Adrenal gland (tissue), 12 donors: ENCODE data around the gene CHDH. TPM values are rescaled to one million over a fixed set of nuclear protein-coding genes. Genes with fewer than 3 reads are reported as not detected.

ENCODE experiments used
- DNase-seq, 7 donors: peaks; one replicate each; pipeline ENCODE4 v3.0.0-alpha.2; 2019 to 2020
- H3K27ac ChIP-seq, 5 donors: fragments of 200-600 bp; sonication (generic) in 4 of 5; 1 replicate in 3 of 5; 2 replicates in 2 of 5; pipeline versions ENCODE4 v1.5.1 to v1.8.0; 2016 to 2020; ENCODE audit warnings: mild to moderate bottlenecking in 1 of 5
- H3K27me3 ChIP-seq: fragments of 200-600 bp; 2 replicates; pipeline ENCODE4 v1.8.0; 2021
- H3K36me3 ChIP-seq, 2 donors: fragments of 200-600 bp; replicated peaks in 1 of 2; 1 replicate in 1 of 2; 2 replicates in 1 of 2; pipeline versions ENCODE4 v1.5.1 to v1.8.0; 2018 to 2022
- H3K4me1 ChIP-seq, 2 donors: fragments of 200-600 bp; replicated peaks in 1 of 2; 1 replicate in 1 of 2; 2 replicates in 1 of 2; pipeline versions ENCODE4 v1.5.1 to v1.8.0; 2018 to 2021
- H3K4me3 ChIP-seq, 4 donors: fragments of 200-600 bp; sonication (generic) in 3 of 4; one replicate each; pipeline ENCODE4 v1.5.1; 2016 to 2018
- H3K9me3 ChIP-seq, 3 donors: fragments of 200-600 bp; sonication (generic) in 1 of 3; replicated peaks in 1 of 3; 1 replicate in 2 of 3; 2 replicates in 1 of 3; pipeline versions ENCODE4 v1.5.1 to v1.8.0; 2016 to 2021
- POLR2A ChIP-seq, 2 donors: fragments of 450-650 bp; IDR thresholded peaks; one replicate each; pipeline ENCODE4 v1.6.1; 2017; ENCODE audit warnings: antibody characterized with exemption in 2 of 2, mild to moderate bottlenecking in 2 of 2, moderate library complexity in 1 of 2
- WGBS, 4 donors: extraction: QIAGEN DNeasy Blood & Tissue Kit in 2 of 4; methylation state at CpG; one replicate each; pipeline versions ENCODE4 v1.1.5 to v1.1.7; 2013 to 2017; 5-methylcytosine and 5-hydroxymethylcytosine counted together
- intact Hi-C, 2 donors: fragments of 100-400 bp; cut with DNase I; formaldehyde crosslinking; loops; one replicate each; pipeline versions ENCODE4 v1.14.1 to v1.15.0; 2022 to 2023
- polyA plus RNA-seq, 3 donors: library from polyadenylated mRNA; stranded (reverse); fragments of 200-250 nt in 2 of 3; fragments of 350-450 nt in 1 of 3; fragmentation: Illumina TruSeq in 1 of 3; extraction: RNeasy Lipid Tissue Mini Kit (QIAGEN cat#74804) in 1 of 3; gene quantifications; one replicate each; pipeline ENCODE4 v1.2.3, GENCODE V29; 2013 to 2014
- total RNA-seq, 9 donors: library from RNA; depleted of rRNA in 4 of 9; stranded (reverse); fragments of >200 nt in 4 of 9; fragments of 120-200 nt in 1 of 9; fragmentation: NEBNext Ultra II Directional in 1 of 9; extraction: Animal tissue kit (Norgen Biotek cat#: 25700) in 1 of 9; gene quantifications; one replicate each; pipeline versions ENCODE4 v1.1.0 to v1.2.4, GENCODE V29; 2013 to 2023
- TF ChIP-seq, protein P1 (sequence below), 6 experiments: fragments of 450-650 bp in 4 of 6; fragments of 200-600 bp in 2 of 6; sonication (generic) in 1 of 6; IDR thresholded peaks; 1 replicate in 5 of 6; 2 replicates in 1 of 6; pipeline versions ENCODE4 v1.5.1 to v1.8.0; 2016 to 2021; ENCODE audit warnings: antibody characterized with exemption in 6 of 6, mild to moderate bottlenecking in 2 of 6, moderate library complexity in 1 of 6
- donor health status: healthy with polysubstance abuse.
- donor health status: Bipolar disorder and iron deficiency.
- donor health status: DM: yes; HTN: yes; CAD: no.
- donor health status: DM: no; HTN: no; CAD: no.
- donor health status: DM: no; HTN: no; CAD: no.
- donor health status: DM: yes; HTN: yes; CAD: no.

CHDH gene
- total and polyA plus RNA-seq, 12 donors = 0.17 to 29.6 (median 5.3) TPM

DNA sequence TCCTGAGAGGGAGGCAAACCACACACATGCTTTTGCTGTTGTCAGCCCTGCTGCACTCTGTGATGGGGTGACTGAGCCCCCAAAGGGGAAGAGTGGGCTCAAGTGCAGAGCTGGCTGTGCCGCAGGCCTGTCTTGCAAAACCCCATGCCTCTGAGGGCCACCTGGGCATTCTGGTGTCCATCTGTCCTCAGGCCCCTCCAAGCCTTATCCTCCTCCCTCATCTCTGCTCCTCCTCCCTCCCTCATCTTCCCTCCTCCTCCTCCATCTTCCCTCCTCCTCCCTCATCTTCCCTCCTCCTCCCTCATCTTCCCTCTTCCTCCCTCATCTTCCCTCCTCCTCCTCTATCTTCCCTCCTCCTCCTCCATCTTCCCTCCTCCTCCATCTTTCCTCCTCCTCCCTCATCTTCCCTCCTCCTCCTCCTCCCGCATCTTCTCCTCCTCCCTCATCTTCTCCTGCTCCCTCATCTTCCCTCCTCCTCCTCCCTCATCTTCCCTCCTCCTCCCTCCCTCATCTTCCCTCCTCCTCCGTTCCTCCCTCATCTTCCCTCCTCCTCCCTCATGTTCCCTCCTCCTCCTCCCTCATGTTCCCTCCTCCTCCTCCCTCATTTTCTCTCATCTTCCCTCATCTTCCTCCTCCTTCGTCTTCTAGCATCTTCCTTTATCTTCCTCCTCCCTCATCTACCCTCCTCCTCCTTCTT is 40.6 kb downstream of the CHDH start:
- TF ChIP-seq, protein P1, sequence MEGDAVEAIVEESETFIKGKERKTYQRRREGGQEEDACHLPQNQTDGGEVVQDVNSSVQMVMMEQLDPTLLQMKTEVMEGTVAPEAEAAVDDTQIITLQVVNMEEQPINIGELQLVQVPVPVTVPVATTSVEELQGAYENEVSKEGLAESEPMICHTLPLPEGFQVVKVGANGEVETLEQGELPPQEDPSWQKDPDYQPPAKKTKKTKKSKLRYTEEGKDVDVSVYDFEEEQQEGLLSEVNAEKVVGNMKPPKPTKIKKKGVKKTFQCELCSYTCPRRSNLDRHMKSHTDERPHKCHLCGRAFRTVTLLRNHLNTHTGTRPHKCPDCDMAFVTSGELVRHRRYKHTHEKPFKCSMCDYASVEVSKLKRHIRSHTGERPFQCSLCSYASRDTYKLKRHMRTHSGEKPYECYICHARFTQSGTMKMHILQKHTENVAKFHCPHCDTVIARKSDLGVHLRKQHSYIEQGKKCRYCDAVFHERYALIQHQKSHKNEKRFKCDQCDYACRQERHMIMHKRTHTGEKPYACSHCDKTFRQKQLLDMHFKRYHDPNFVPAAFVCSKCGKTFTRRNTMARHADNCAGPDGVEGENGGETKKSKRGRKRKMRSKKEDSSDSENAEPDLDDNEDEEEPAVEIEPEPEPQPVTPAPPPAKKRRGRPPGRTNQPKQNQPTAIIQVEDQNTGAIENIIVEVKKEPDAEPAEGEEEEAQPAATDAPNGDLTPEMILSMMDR (IDR thresholded peaks at IDR 0.05) = no peak
- no peak for TF ChIP-seq POLR2A (IDR thresholded peaks at IDR 0.05)
- intact Hi-C loops = no loop called here
- Histone ChIP-seq H3K9me3 (no peaks in the 10 kb centered on the region), H3K4me3 (no peak overlapping the region), H3K27ac (peak overlapping the region in 2 of 5 donors; percentile 77 to 83), H3K4me1 (peaks cover 10% of the 10 kb centered on the region in 2 donors), H3K27me3 (no peaks in the 10 kb centered on the region), H3K36me3 (peaks cover 0 to 28% of the 10 kb centered on the region in 2 donors)
- DNase-seq = peak in 1 of 7 donors; percentile 37
- 76 to 88% (median 80%) methylated on average over 3 to 4 of the region's 4 CpGs for WGBS, 4 donors

DNA sequence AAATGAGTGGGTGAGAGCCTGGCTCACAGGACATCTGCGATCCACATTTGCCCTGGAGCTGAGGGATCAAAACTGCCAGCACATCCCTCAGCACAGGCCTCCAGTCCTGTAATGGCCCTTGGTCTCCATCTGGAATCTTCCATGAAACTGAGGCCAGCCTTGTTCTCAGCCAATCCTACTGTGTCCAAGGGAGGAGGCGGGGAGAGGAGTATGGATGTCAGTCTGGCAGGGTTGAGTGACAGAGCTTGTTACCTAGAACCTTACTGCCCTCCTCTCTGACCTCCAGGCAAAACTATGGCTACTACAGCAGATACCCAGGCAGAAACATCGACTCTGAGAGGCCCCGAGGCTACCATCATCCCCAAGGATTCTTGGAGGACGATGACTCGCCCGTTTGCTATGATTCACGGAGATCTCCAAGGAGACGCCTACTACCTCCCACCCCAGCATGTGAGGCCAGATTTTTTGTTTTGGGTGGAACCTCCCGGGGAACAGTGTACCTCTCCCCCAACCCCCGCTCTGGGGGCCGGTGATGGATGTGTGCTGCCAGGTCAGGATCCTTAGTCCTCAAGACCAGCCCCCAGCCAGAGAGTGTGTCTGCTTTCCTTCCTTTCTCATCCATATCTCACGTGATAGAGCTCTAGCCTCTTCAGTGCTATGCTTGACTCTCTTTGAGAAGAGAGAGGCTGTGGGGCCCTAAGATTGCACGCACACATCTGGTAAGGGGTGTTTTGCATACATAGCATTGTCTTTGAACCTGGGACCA is 41.3 kb downstream of the CHDH start:
- Histone ChIP-seq H3K36me3 (peaks cover 0 to 20% of the 10 kb centered on the region in 2 donors), H3K4me1 (peaks cover 10% of the 10 kb centered on the region in 2 donors), H3K4me3 (no peak overlapping the region), H3K27ac (peak overlapping the region in 1 of 5 donors; percentile 10), H3K27me3 (no peaks in the 10 kb centered on the region), H3K9me3 (no peaks in the 10 kb centered on the region)
- TF ChIP-seq POLR2A (IDR thresholded peaks at IDR 0.05) = no peak
- TF ChIP-seq, protein P1 (IDR thresholded peaks at IDR 0.05) = no peak
- WGBS, 4 donors = 63 to 68% (median 66%) methylated on average over 11 to 14 of the region's 14 CpGs
- DNase-seq = peak in 2 of 7 donors; percentile 3 to 49
- intact Hi-C loops = no loop called here

DNA sequence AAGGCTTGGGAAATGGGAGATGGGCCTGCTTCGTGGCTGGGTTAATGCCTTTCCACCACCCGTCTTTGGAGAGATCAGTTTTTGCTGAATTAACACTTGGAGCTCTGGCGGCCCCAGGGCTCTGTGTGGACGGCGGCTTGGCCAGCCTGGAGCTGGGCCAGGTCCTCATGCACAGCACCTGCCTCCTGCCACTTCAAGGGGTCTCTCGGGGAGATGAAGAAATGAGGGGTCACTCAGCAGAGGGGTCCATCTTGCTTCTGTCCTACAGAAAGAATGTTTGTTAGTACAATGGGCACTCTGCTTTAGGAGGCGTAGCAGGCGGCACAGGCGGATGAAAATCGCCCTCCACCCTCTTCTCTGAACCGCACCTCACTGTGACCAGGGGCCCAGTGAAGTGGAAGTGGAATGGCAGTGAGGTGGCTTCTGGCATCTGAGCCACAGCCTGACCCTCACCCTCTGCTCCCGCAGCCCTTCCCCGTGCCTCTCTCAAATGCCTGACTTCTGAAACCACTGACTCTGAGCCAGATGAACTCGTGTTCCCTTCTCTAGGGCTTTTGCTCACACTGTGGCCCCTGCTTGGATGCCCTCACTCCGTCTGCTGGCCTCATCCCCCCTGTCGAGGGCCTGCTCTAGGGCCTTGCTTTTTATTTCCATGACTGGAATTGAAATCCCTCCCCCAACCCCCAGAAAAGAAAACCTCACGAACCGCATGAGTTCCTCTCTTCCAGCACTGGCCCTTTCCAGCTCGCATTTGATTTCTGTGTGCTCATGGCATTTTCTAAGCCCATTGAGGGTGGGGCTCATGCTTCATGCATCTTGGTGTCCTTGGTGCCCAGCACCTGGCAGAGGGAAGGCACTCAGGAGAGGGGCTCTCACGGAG is 42.2 kb downstream of the CHDH start:
- Histone ChIP-seq H3K4me1 (peaks cover 10% of the 10 kb centered on the region in 2 donors), H3K36me3 (peaks cover 0 to 17% of the 10 kb centered on the region in 2 donors), H3K9me3 (no peaks in the 10 kb centered on the region), H3K27me3 (no peaks in the 10 kb centered on the region), H3K4me3 (no peak overlapping the region), H3K27ac (no peak overlapping the region)
- TF ChIP-seq POLR2A (IDR thresholded peaks at IDR 0.05) = no peak
- TF ChIP-seq, protein P1 (IDR thresholded peaks at IDR 0.05) = no peak
- intact Hi-C loops = no loop called here
- peak in 2 of 7 donors; percentile 9 to 46 for DNase-seq
- 80 to 86% (median 84%) methylated on average over 20 of the region's 20 CpGs for WGBS, 4 donors
